ENCODE data around the gene BHLHA15.

The BHLHA15 gene

GRCh38 chr7:98200364-98200763 is 10.9 kb upstream of the BHLHA15 start:
- Histone ChIP-seq H2AK5ac (ENCODE audit: low read length, severe bottlenecking) (no peak overlapping the region), H3K14ac (ENCODE audit: low read length in 2 of 2) (no peak overlapping the region), H3K4me3 (ENCODE audit: insufficient read depth in 1 of 2, low read depth in 1 of 2, low read length in 2 of 2) (no peak overlapping the region), H3K4me1 (ENCODE audit: control insufficient read depth, insufficient read depth, low read depth, low read length) (peaks cover 6% of the 10 kb centered on the region), H3K18ac (ENCODE audit: low read depth in 1 of 2, low read length in 2 of 2) (no peak overlapping the region), H3K27ac (ENCODE audit: low read length, poor library complexity, severe bottlenecking) (no peak overlapping the region), H2BK5ac (ENCODE audit: low read depth, low read length, poor library complexity, severe bottlenecking) (no peak overlapping the region), H3K23ac (ENCODE audit: low read length in 2 of 2) (no peak overlapping the region), H3K79me1 (replicated peaks; ENCODE audit: low read length, poor library complexity, severe bottlenecking) (peaks cover 39% of the 10 kb centered on the region), H3K4me2 (ENCODE audit: low read length, poor library complexity, severe bottlenecking) (no peak overlapping the region), H3K9me3 (ENCODE audit: control insufficient read depth, low read length) (no peaks in the 10 kb centered on the region), H3K9ac (ENCODE audit: low read length) (no peak overlapping the region), H2BK12ac (ENCODE audit: low read length in 2 of 2) (no peak overlapping the region), H3K27me3 (ENCODE audit: control insufficient read depth in 1 of 2, insufficient read depth in 1 of 2, low read length in 2 of 2) (no peaks in the 10 kb centered on the region), H3K36me3 (ENCODE audit: control insufficient read depth in 1 of 2, insufficient read depth in 2 of 2, low read depth in 1 of 2, low read length in 2 of 2) (peaks cover 19 to 30% of the 10 kb centered on the region in 2 experiments), H4K8ac (ENCODE audit: low read length) (no peak overlapping the region), H2BK120ac (ENCODE audit: low read depth, low read length) (no peak overlapping the region), H2AFZ (ENCODE audit: low read depth, low read length) (no peak overlapping the region), H2BK15ac (ENCODE audit: low read depth, poor library complexity, severe bottlenecking) (no peak overlapping the region), H3K4ac (ENCODE audit: low read depth in 1 of 2, low read length in 2 of 2) (no peak overlapping the region), H4K91ac (ENCODE audit: low read length) (no peak overlapping the region)
- no peak for DNase-seq
- 96% methylated on average over 6 of the region's 6 CpGs for WGBS

- Histone ChIP-seq H2AFZ (ENCODE audit: low read depth, low read length) (no peak overlapping the region), H2BK15ac (ENCODE audit: low read depth, poor library complexity, severe bottlenecking) (no peak overlapping the region), H3K79me1 (replicated peaks; ENCODE audit: low read length, poor library complexity, severe bottlenecking) (peaks cover 33% of the 10 kb centered on the region), H3K27ac (ENCODE audit: low read length, poor library complexity, severe bottlenecking) (no peak overlapping the region), H2BK120ac (ENCODE audit: low read depth, low read length) (no peak overlapping the region), H3K27me3 (ENCODE audit: control insufficient read depth in 1 of 2, insufficient read depth in 1 of 2, low read length in 2 of 2) (no peaks in the 10 kb centered on the region), H3K36me3 (ENCODE audit: control insufficient read depth in 1 of 2, insufficient read depth in 2 of 2, low read depth in 1 of 2, low read length in 2 of 2) (peaks cover 27 to 39% of the 10 kb centered on the region in 2 experiments), H2AK5ac (ENCODE audit: low read length, severe bottlenecking) (no peak overlapping the region), H3K14ac (ENCODE audit: low read length in 2 of 2) (no peak overlapping the region), H3K23ac (ENCODE audit: low read length in 2 of 2) (no peak overlapping the region), H3K9ac (ENCODE audit: low read length) (no peak overlapping the region), H3K4me2 (ENCODE audit: low read length, poor library complexity, severe bottlenecking) (no peak overlapping the region), H3K4me3 (ENCODE audit: insufficient read depth in 1 of 2, low read depth in 1 of 2, low read length in 2 of 2) (no peak overlapping the region), H2BK12ac (ENCODE audit: low read length in 2 of 2) (no peak overlapping the region), H3K4me1 (ENCODE audit: control insufficient read depth, insufficient read depth, low read depth, low read length) (peaks cover 6% of the 10 kb centered on the region), H4K91ac (ENCODE audit: low read length) (no peak overlapping the region), H3K4ac (ENCODE audit: low read depth in 1 of 2, low read length in 2 of 2) (no peak overlapping the region), H2BK5ac (ENCODE audit: low read depth, low read length, poor library complexity, severe bottlenecking) (no peak overlapping the region), H3K9me3 (ENCODE audit: control insufficient read depth, low read length) (no peaks in the 10 kb centered on the region), H3K18ac (ENCODE audit: low read depth in 1 of 2, low read length in 2 of 2) (no peak overlapping the region), H4K8ac (ENCODE audit: low read length) (no peak overlapping the region)
- 94% methylated on average over 15 of the region's 15 CpGs for WGBS
- DNase-seq: no peak
These were observed 8.7 kb upstream of the BHLHA15 start for GRCh38 chr7:98202367-98203195.

- Histone ChIP-seq H2AK5ac (ENCODE audit: low read length, severe bottlenecking) (no peak overlapping the region), H3K36me3 (ENCODE audit: control insufficient read depth in 1 of 2, insufficient read depth in 2 of 2, low read depth in 1 of 2, low read length in 2 of 2) (peaks cover 27 to 39% of the 10 kb centered on the region in 2 experiments), H2BK15ac (ENCODE audit: low read depth, poor library complexity, severe bottlenecking) (no peak overlapping the region), H3K23ac (ENCODE audit: low read length in 2 of 2) (no peak overlapping the region), H3K18ac (ENCODE audit: low read depth in 1 of 2, low read length in 2 of 2) (no peak overlapping the region), H3K4ac (ENCODE audit: low read depth in 1 of 2, low read length in 2 of 2) (no peak overlapping the region), H3K14ac (ENCODE audit: low read length in 2 of 2) (no peak overlapping the region), H3K27me3 (ENCODE audit: control insufficient read depth in 1 of 2, insufficient read depth in 1 of 2, low read length in 2 of 2) (no peaks in the 10 kb centered on the region), H4K8ac (ENCODE audit: low read length) (no peak overlapping the region), H3K4me2 (ENCODE audit: low read length, poor library complexity, severe bottlenecking) (no peak overlapping the region), H4K91ac (ENCODE audit: low read length) (no peak overlapping the region), H2BK5ac (ENCODE audit: low read depth, low read length, poor library complexity, severe bottlenecking) (no peak overlapping the region), H3K4me3 (ENCODE audit: insufficient read depth in 1 of 2, low read depth in 1 of 2, low read length in 2 of 2) (no peak overlapping the region), H3K4me1 (ENCODE audit: control insufficient read depth, insufficient read depth, low read depth, low read length) (peaks cover 6% of the 10 kb centered on the region), H2BK12ac (ENCODE audit: low read length in 2 of 2) (no peak overlapping the region), H2BK120ac (ENCODE audit: low read depth, low read length) (no peak overlapping the region), H3K9me3 (ENCODE audit: control insufficient read depth, low read length) (no peaks in the 10 kb centered on the region), H3K27ac (ENCODE audit: low read length, poor library complexity, severe bottlenecking) (no peak overlapping the region), H3K9ac (ENCODE audit: low read length) (no peak overlapping the region), H3K79me1 (replicated peaks; ENCODE audit: low read length, poor library complexity, severe bottlenecking) (peaks cover 33% of the 10 kb centered on the region), H2AFZ (ENCODE audit: low read depth, low read length) (no peak overlapping the region)
- WGBS: 98% methylated on average over 23 of the region's 28 CpGs
- DNase-seq: no peak
These were observed 7.8 kb upstream of the BHLHA15 start for GRCh38 chr7:98203261-98203963.

GRCh38 chr7:98203964-98204605 is 7.2 kb upstream of the BHLHA15 start:
- H3K36me3 ChIP-seq (ENCODE audit: control insufficient read depth in 1 of 2, insufficient read depth in 2 of 2, low read depth in 1 of 2, low read length in 2 of 2): peaks cover 27 to 39% of the 10 kb centered on the region in 2 experiments
- H3K14ac ChIP-seq (ENCODE audit: low read length in 2 of 2): no peak overlapping the region
- no peak overlapping the region for H3K4ac ChIP-seq (ENCODE audit: low read depth in 1 of 2, low read length in 2 of 2)
- no peaks in the 10 kb centered on the region for H3K27me3 ChIP-seq (ENCODE audit: control insufficient read depth in 1 of 2, insufficient read depth in 1 of 2, low read length in 2 of 2)
- H3K9me3 ChIP-seq (ENCODE audit: control insufficient read depth, low read length): no peaks in the 10 kb centered on the region
- no peak overlapping the region for H3K27ac ChIP-seq (ENCODE audit: low read length, poor library complexity, severe bottlenecking)
- H2BK15ac ChIP-seq (ENCODE audit: low read depth, poor library complexity, severe bottlenecking): no peak overlapping the region
- H2AK5ac ChIP-seq (ENCODE audit: low read length, severe bottlenecking): no peak overlapping the region
- H3K18ac ChIP-seq (ENCODE audit: low read depth in 1 of 2, low read length in 2 of 2): no peak overlapping the region
- no peak overlapping the region for H3K4me2 ChIP-seq (ENCODE audit: low read length, poor library complexity, severe bottlenecking)
- H3K4me1 ChIP-seq (ENCODE audit: control insufficient read depth, insufficient read depth, low read depth, low read length): peaks cover 6% of the 10 kb centered on the region
- H3K23ac ChIP-seq (ENCODE audit: low read length in 2 of 2): no peak overlapping the region
- no peak overlapping the region for H4K91ac ChIP-seq (ENCODE audit: low read length)
- no peak overlapping the region for H4K8ac ChIP-seq (ENCODE audit: low read length)
- WGBS: over 99% methylated on average over 14 of the region's 18 CpGs
- no peak overlapping the region for H2AFZ ChIP-seq (ENCODE audit: low read depth, low read length)
- DNase-seq: no peak
- no peak overlapping the region for H2BK120ac ChIP-seq (ENCODE audit: low read depth, low read length)
- no peak overlapping the region for H2BK12ac ChIP-seq (ENCODE audit: low read length in 2 of 2)
- H3K79me1 ChIP-seq (replicated peaks; ENCODE audit: low read length, poor library complexity, severe bottlenecking): peaks cover 33% of the 10 kb centered on the region
- H2BK5ac ChIP-seq (ENCODE audit: low read depth, low read length, poor library complexity, severe bottlenecking): no peak overlapping the region
- no peak overlapping the region for H3K4me3 ChIP-seq (ENCODE audit: insufficient read depth in 1 of 2, low read depth in 1 of 2, low read length in 2 of 2)
- H3K9ac ChIP-seq (ENCODE audit: low read length): no peak overlapping the region

Data from mesenchymal stem cell (in vitro differentiated cells and primary cell).